Measurements from ENCODE around the gene CARM1. TPM values are rescaled to one million over a fixed set of nuclear protein-coding genes. Genes with fewer than 3 reads are reported as not detected.

The CARM1 gene
- total RNA-seq, 1 experiment from 2014 or later: 103 TPM

GRCh38 chr19:10966809-10967208, 95.5 kb downstream of the CARM1 start:
- no peak overlapping the region for H3K27ac ChIP-seq (ENCODE audit: low read depth, low read length)
- ChIA-PET RAD21 (ENCODE audit: low non-redundant PET in 1 of 2, low total read pairs in 2 of 2, uncharacterized antibody in 2 of 2, unreplicated experiment in 2 of 2) (no interaction called here), POLR2A (interaction anchor here (0.6 to 0.9 kb wide), 2 partner anchors 27 to 463 kb away, joined by 3 read pairs; no protein-coding TSS in a partner anchor), CTCF (interaction anchor here (1.1 kb wide), 1 partner anchor 25 kb away, joined by 4 read pairs; no protein-coding TSS in a partner anchor)
- no peak overlapping the region for H3K4me2 ChIP-seq (ENCODE audit: low read length)
- no peaks in the 10 kb centered on the region for H3K9me2 ChIP-seq (ENCODE audit: insufficient read depth)
- H3K9ac ChIP-seq (ENCODE audit: low read length): no peak overlapping the region
- peaks cover 25 to 39% of the 10 kb centered on the region in 2 experiments for H3K4me1 ChIP-seq (ENCODE audit: control insufficient read depth in 1 of 2, insufficient read depth in 2 of 2, low read length in 2 of 2)
- intact Hi-C loops (cut with micrococcal nuclease): no loop called here
- no peak for TF ChIP-seq CBX3 (IDR thresholded peaks at IDR 0.05; ENCODE audit: low read depth)
- TF ChIP-seq SIN3A (IDR thresholded peaks at IDR 0.05; ENCODE audit: low read depth): no peak
- H2AFZ ChIP-seq (ENCODE audit: low read depth, low read length, poor library complexity, severe bottlenecking): no peak overlapping the region
- H3K4me3 ChIP-seq (replicated peaks in 1 of 2; ENCODE audit: low read depth in 1 of 2, low read length in 2 of 2): no peak overlapping the region
- no TSS peak for BruUV-seq (replicated peaks)
- H3K36me3 ChIP-seq (ENCODE audit: control insufficient read depth in 1 of 2, insufficient read depth in 2 of 2, low read length in 2 of 2): peaks cover under 1 to 6% of the 10 kb centered on the region in 2 experiments; a peak in 2 of 4 replicates
- DNase-seq (ENCODE audit: low read depth, low spot score) (no peak), ATAC-seq (no peak)
- peaks cover 98% of the 10 kb centered on the region for H3K79me2 ChIP-seq (ENCODE audit: insufficient read depth, low read length)
- H3K9me3 ChIP-seq (ENCODE audit: control insufficient read depth in 1 of 2, insufficient read depth in 1 of 2, low read depth in 1 of 2, low read length in 2 of 2): no peaks in the 10 kb centered on the region
- H3K27me3 ChIP-seq (ENCODE audit: insufficient read depth, low read length): no peaks in the 10 kb centered on the region
- H4K20me1 ChIP-seq (ENCODE audit: insufficient read depth): peaks cover 13% of the 10 kb centered on the region; the same call in 1 of the 2 replicates

DNA sequence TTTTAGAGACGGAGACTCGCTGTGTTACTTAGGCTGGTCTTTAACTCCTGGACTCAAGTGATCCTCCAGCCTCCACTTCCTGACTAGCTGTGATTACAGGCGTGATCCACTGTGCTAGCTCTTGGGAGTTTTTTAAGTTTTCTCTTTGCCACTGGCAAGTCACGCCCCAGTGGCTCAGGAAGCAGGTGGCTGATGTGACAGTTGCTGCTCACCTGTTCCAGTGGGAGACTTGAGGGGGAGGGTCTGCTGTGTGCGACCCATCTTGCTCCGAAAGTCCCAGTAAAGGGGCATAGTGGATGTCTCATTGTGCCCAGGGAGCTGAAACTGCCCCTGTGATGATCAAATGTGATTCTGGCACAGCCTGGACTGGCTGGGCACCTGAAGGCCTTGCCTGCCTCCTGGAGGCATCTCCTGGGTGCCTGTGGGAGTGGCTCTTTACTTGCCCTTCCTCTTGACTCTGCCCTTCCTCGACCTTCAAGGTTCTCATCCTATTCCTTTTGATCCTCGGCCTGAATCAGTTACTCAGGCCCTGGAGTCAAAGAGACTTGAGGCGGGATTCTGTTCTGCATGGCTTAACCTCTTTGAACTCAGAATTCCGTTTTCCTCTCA, 97.3 kb downstream of the CARM1 start:
- no TSS peak for BruUV-seq (replicated peaks)
- H4K20me1 ChIP-seq (ENCODE audit: insufficient read depth): peaks cover 13% of the 10 kb centered on the region; the same call in 1 of the 2 replicates
- ATAC-seq: peak; percentile 46; the same call in 1 of the 2 replicates

More for the DNA sequence above, 97.3 kb downstream of the CARM1 start:
- Histone ChIP-seq H3K9me2 (ENCODE audit: insufficient read depth) (no peaks in the 10 kb centered on the region), H3K4me2 (ENCODE audit: low read length) (no peak overlapping the region), H2AFZ (ENCODE audit: low read depth, low read length, poor library complexity, severe bottlenecking) (no peak overlapping the region), H3K27me3 (ENCODE audit: insufficient read depth, low read length) (no peaks in the 10 kb centered on the region), H3K9me3 (ENCODE audit: control insufficient read depth in 1 of 2, insufficient read depth in 1 of 2, low read depth in 1 of 2, low read length in 2 of 2) (no peaks in the 10 kb centered on the region), H3K79me2 (ENCODE audit: insufficient read depth, low read length) (peaks cover 95% of the 10 kb centered on the region), H3K36me3 (ENCODE audit: control insufficient read depth in 1 of 2, insufficient read depth in 2 of 2, low read length in 2 of 2) (peaks cover 0 to 10% of the 10 kb centered on the region in 2 experiments; a peak in 1 of 4 replicates), H3K4me1 (ENCODE audit: control insufficient read depth in 1 of 2, insufficient read depth in 2 of 2, low read length in 2 of 2) (peaks cover 11 to 22% of the 10 kb centered on the region in 2 experiments), H3K4me3 (replicated peaks in 1 of 2; ENCODE audit: low read depth in 1 of 2, low read length in 2 of 2) (no peak overlapping the region), H3K27ac (ENCODE audit: low read depth, low read length) (peak overlapping the region; percentile 17; the same call in 1 of the 2 replicates), H3K9ac (ENCODE audit: low read length) (no peak overlapping the region)
- ChIA-PET POLR2A (interaction anchor here (1.5 kb wide), 1 partner anchor 27 kb away, joined by 4 read pairs; no protein-coding TSS in a partner anchor), CTCF (interaction anchor here (0.8 kb wide), 1 partner anchor 32 kb away, joined by 3 read pairs; no protein-coding TSS in a partner anchor), RAD21 (ENCODE audit: low non-redundant PET in 1 of 2, low total read pairs in 2 of 2, uncharacterized antibody in 2 of 2, unreplicated experiment in 2 of 2) (no interaction called here)
- intact Hi-C loops (cut with micrococcal nuclease): no loop called here
- TF ChIP-seq EZH2 (IDR thresholded peaks at IDR 0.05) (no peak), ZFX (IDR thresholded peaks at IDR 0.05) (no peak), CTCF (IDR thresholded peaks at IDR 0.05 in 2 of 3, conservative IDR thresholded peaks at IDR 0.05 in 1 of 3; ENCODE audit: borderline replicate concordance in 1 of 3, insufficient read depth in 1 of 3, low read depth in 2 of 3, low read length in 2 of 3) (0 out of 6 replicates have a peak, but pooled peaks of 1 of the 3 experiments have one; percentile 7), FOSL1 (IDR thresholded peaks at IDR 0.05; ENCODE audit: low read depth) (no peak), CBX3 (IDR thresholded peaks at IDR 0.05; ENCODE audit: low read depth) (no peak), TCF7L2 (IDR thresholded peaks at IDR 0.05; ENCODE audit: borderline replicate concordance, extremely low read depth, insufficient read depth, insufficient read length) (peak; percentile 46), EGR1 (IDR thresholded peaks at IDR 0.05; ENCODE audit: low read depth) (no peak), SRF (IDR thresholded peaks at IDR 0.05; ENCODE audit: low read depth) (no peak), EZH2phosphoT487 (IDR thresholded peaks at IDR 0.05; ENCODE audit: borderline replicate concordance) (no peak), SIN3A (IDR thresholded peaks at IDR 0.05; ENCODE audit: low read depth) (no peak), REST (IDR thresholded peaks at IDR 0.05; ENCODE audit: low read depth) (no peak)
- DNase-seq (ENCODE audit: low read depth, low spot score): no peak
